CD4-positive, alpha-beta T cell treated with Interferon gamma for 1 hour (primary cell): ENCODE data around the gene ARHGAP45.
A peak's percentile ranks its signal among the peaks of the same experiment; 100 is the strongest.
"Not testable (repeated sequence)": the region's sequence is repeated elsewhere in the genome, so short reads cannot be mapped to it uniquely, and the experiment has no call there.

ENCODE experiments used
- DNase-seq: peaks from one replicate; pipeline ENCODE4 v3.0.0-alpha.2; 2020

Gene ARHGAP45

GRCh38 chr19:1066748-1067340 lies at the start of gene ARHGAP45:
Gene ARHGAP45, plus strand, starts transcription at chr19:1067167. Its CDS starts 239 bp downstream, at chr19:1067406.
- peak; percentile 87 for DNase-seq

- DNase-seq = no peak
Observed at GRCh38 chr19:1017906-1018305, 49.1 kb upstream of the ARHGAP45 start.

GRCh38 chr19:1018393-1018792 lies 48.6 kb upstream of the ARHGAP45 start:
- no peak for DNase-seq

GRCh38 chr19:1018932-1019615 lies 47.9 kb upstream of the ARHGAP45 start:
- DNase-seq = no peak

- no peak for DNase-seq
Observed at GRCh38 chr19:1019616-1019961, 47.4 kb upstream of the ARHGAP45 start.

GRCh38 chr19:1019980-1020867 lies 46.7 kb upstream of the ARHGAP45 start:
- DNase-seq = no peak

GRCh38 chr19:1020868-1021425 lies 46.0 kb upstream of the ARHGAP45 start, which contains the start of gene TMEM259:
Gene TMEM259, minus strand, starts transcription at chr19:1021123. Its CDS starts 127 bp downstream, at chr19:1020996.
- DNase-seq = peak; percentile 98

- DNase-seq = not testable (repeated sequence)
Observed at GRCh38 chr19:1023883-1024188, 43.1 kb upstream of the ARHGAP45 start.

GRCh38 chr19:1025080-1025479 lies 41.9 kb upstream of the ARHGAP45 start:
- DNase-seq = not testable (repeated sequence)

- DNase-seq = peak; percentile 46
Observed at GRCh38 chr19:1025960-1026782, 40.8 kb upstream of the ARHGAP45 start, which contains the start of gene CNN2. Gene CNN2, plus strand, starts transcription at chr19:1026608. Its CDS starts 54 bp downstream, at chr19:1026662.

GRCh38 chr19:1026783-1027649 lies 40.0 kb upstream of the ARHGAP45 start:
- DNase-seq = peak; percentile 36

GRCh38 chr19:1027650-1028061 lies 39.3 kb upstream of the ARHGAP45 start:
- DNase-seq = no peak

- DNase-seq = peak; percentile 63
Observed at GRCh38 chr19:1028062-1028926, 38.7 kb upstream of the ARHGAP45 start.

- no peak for DNase-seq
Observed at GRCh38 chr19:1032264-1032867, 34.6 kb upstream of the ARHGAP45 start.

GRCh38 chr19:1035998-1036621 lies 30.9 kb upstream of the ARHGAP45 start:
- no peak for DNase-seq

- no peak for DNase-seq
Observed at GRCh38 chr19:1037621-1038064, 29.3 kb upstream of the ARHGAP45 start.

- no peak for DNase-seq
Observed at GRCh38 chr19:1038978-1039645, 27.9 kb upstream of the ARHGAP45 start.

GRCh38 chr19:1039646-1040475 lies 27.1 kb upstream of the ARHGAP45 start, which contains the start of gene ABCA7:
Gene ABCA7, plus strand, starts transcription at chr19:1040107. Its CDS starts 1,255 bp downstream, at chr19:1041362.
- peak; percentile 98 for DNase-seq
